ENCODE measurements around the gene ZNF792. TPM values are rescaled to one million over a fixed set of nuclear protein-coding genes. Genes with fewer than 3 reads are reported as not detected.

Gene ZNF792
- total RNA-seq, 1 donor from 2014 or later: 6.8 TPM

- H3K36me3 Mint-ChIP-seq (ENCODE audit: low read depth): peaks cover 60% of the 10 kb centered on the region
- H3K4me1 Mint-ChIP-seq (ENCODE audit: low read depth): peaks cover 22% of the 10 kb centered on the region
- peak overlapping the region; percentile 91 for H3K4me3 Mint-ChIP-seq
- H3K27me3 Mint-ChIP-seq (ENCODE audit: insufficient read depth): peaks cover 2% of the 10 kb centered on the region
- peaks cover 64% of the 10 kb centered on the region for H3K9me3 Mint-ChIP-seq
- intact Hi-C loops (cut with micrococcal nuclease): loop anchor here (5.0 kb wide), 2 partner anchors 40 to 190 kb away; partner anchors contain the start of genes GRAMD1A and ZNF599
- DNase-seq (ENCODE audit: low spot score): no peak
- peak overlapping the region; percentile 13 for H3K27ac Mint-ChIP-seq
Observed at GRCh38 chr19:34961775-34962686, 2.0 kb downstream of the ZNF792 start.

GRCh38 chr19:34960940-34961679, 2.9 kb downstream of the ZNF792 start:
- peaks cover 69% of the 10 kb centered on the region for H3K9me3 Mint-ChIP-seq
- intact Hi-C loops (cut with micrococcal nuclease): loop anchor here (5.0 kb wide), 2 partner anchors 41 to 189 kb away; partner anchors contain the start of genes GRAMD1A and ZNF599

GRCh38 chr19:34960103-34960805, 3.8 kb downstream of the ZNF792 start:
- Mint-ChIP-seq H3K27ac (no peak overlapping the region), H3K27me3 (ENCODE audit: insufficient read depth) (peaks cover 2% of the 10 kb centered on the region), H3K9me3 (peaks cover 72% of the 10 kb centered on the region), H3K4me1 (ENCODE audit: low read depth) (peaks cover 22% of the 10 kb centered on the region), H3K36me3 (ENCODE audit: low read depth) (peaks cover 74% of the 10 kb centered on the region), H3K4me3 (no peak overlapping the region)
- intact Hi-C loops (cut with micrococcal nuclease): loop anchor here (5.0 kb wide), 2 partner anchors 42 to 188 kb away; partner anchors contain the start of genes GRAMD1A and ZNF599
- DNase-seq (ENCODE audit: low spot score): no peak

More at GRCh38 chr19:34960940-34961679, 2.9 kb downstream of the ZNF792 start:
- H3K4me1 Mint-ChIP-seq (ENCODE audit: low read depth): peaks cover 22% of the 10 kb centered on the region
- peaks cover 67% of the 10 kb centered on the region for H3K36me3 Mint-ChIP-seq (ENCODE audit: low read depth)
- no peak for DNase-seq (ENCODE audit: low spot score)
- H3K4me3 Mint-ChIP-seq: no peak overlapping the region
- peaks cover 2% of the 10 kb centered on the region for H3K27me3 Mint-ChIP-seq (ENCODE audit: insufficient read depth)
- no peak overlapping the region for H3K27ac Mint-ChIP-seq

- H3K36me3 Mint-ChIP-seq (ENCODE audit: low read depth): peaks cover 79% of the 10 kb centered on the region
- peaks cover 78% of the 10 kb centered on the region for H3K9me3 Mint-ChIP-seq
- no peak overlapping the region for H3K27ac Mint-ChIP-seq
- H3K4me1 Mint-ChIP-seq (ENCODE audit: low read depth): peaks cover 22% of the 10 kb centered on the region
- no peak for DNase-seq (ENCODE audit: low spot score)
- intact Hi-C loops (cut with micrococcal nuclease): no loop called here
- no peak overlapping the region for H3K4me3 Mint-ChIP-seq
- H3K27me3 Mint-ChIP-seq (ENCODE audit: insufficient read depth): peaks cover 2% of the 10 kb centered on the region
Observed at GRCh38 chr19:34959021-34959420, 5.0 kb downstream of the ZNF792 start.

DNA sequence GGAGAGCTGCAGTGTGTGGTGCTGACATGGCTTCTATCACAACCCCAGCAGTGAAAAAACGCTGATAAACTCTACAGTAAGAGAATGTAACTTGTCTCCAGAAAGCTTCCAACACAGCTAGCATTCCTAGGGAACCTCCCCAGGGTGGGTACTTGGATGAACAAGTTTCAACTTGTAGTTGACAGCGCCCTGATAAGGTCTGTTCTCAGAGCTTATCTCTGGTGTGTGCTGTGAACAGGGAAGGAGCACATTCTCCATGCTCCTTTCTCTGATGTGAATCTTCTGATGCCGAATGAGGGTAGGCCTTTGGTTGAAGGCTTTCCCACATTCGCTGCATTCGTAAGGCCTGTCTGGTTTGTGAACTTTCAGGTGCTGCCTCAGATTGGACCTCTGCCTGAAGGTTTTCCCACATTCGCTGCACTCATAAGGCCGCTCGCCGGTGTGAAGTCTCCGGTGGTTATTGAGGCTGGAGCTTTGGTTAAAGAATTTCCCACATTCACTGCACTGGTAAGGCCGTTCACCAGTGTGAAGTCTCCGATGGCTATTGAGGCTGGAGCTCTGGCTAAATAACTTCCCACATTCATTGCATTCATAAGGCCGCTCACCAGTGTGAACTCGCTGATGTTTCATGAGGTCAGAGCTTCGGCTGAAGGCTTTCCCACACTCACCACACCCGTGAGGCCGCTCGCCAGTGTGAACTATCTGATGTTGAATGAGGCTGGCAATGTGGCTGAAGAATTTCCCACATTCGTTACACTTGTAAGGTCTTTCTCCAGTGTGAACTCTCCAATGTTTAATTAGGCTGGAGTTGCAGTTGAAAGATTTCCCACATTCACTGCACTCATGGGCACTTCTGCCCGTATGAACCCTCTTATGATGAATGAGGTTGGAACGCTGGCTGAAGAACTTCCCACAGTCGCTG, 5.9 kb downstream of the ZNF792 start:
- Mint-ChIP-seq H3K9me3 (peaks cover 85% of the 10 kb centered on the region), H3K27ac (no peak overlapping the region), H3K27me3 (ENCODE audit: insufficient read depth) (peaks cover 2% of the 10 kb centered on the region), H3K36me3 (ENCODE audit: low read depth) (peaks cover 82% of the 10 kb centered on the region), H3K4me1 (ENCODE audit: low read depth) (peaks cover 19% of the 10 kb centered on the region), H3K4me3 (no peak overlapping the region)
- DNase-seq (ENCODE audit: low spot score): no peak
- intact Hi-C loops (cut with micrococcal nuclease): no loop called here

DNA sequence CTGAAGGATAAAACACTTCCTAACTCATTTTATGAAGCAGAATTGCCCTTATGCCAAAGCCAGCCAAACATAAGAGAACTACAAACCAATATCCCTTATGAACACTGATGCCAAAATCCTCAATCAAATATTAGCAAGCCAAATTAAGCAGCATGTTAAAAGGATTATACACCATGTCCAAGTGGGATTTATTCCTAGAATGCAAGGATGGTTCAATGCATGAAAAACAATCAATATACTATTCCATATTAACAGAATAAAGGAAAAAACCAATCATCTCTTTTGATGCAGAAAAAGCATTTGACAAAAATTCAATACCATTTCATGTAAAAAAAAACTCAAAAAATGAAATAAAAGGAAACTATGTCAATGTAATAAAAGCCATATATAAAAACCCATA, 10.9 kb downstream of the ZNF792 start:
- intact Hi-C loops (cut with micrococcal nuclease): no loop called here
- Mint-ChIP-seq H3K27me3 (ENCODE audit: insufficient read depth) (no peaks in the 10 kb centered on the region), H3K27ac (no peak overlapping the region), H3K9me3 (peaks cover 74% of the 10 kb centered on the region), H3K36me3 (ENCODE audit: low read depth) (peaks cover 53% of the 10 kb centered on the region), H3K4me3 (no peak overlapping the region), H3K4me1 (ENCODE audit: low read depth) (no peaks in the 10 kb centered on the region)
- no peak for DNase-seq (ENCODE audit: low spot score)

DNA sequence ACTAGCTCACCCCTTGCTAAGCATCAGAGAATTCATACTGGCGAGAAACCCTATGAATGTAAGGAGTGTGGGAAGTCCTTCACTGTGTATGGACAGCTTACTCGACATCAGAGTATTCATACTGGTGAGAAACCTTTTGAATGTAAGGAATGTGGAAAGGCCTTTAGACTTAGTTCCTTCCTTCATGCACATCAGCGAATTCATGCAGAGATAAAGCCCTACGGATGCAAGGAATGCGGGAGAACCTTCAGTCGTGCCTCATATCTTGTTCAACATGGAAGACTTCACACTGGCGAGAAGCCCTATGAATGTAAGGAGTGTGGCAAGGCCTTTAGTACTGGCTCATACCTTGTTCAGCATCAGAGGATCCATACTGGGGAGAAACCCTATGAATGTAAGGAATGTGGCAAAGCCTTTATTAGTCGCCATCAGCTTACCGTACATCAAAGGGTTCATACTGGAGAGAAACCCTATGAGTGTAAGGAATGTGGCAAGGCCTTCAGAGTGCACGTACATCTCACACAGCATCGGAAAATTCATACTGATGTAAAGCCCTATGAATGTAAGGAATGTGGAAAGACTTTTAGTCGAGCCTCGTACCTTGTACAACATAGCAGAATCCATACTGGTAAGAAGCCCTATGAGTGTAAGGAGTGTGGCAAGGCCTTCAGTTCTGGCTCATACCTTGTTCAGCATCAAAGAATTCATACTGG, 20.0 kb downstream of the ZNF792 start:
- Mint-ChIP-seq H3K27me3 (ENCODE audit: insufficient read depth) (no peaks in the 10 kb centered on the region), H3K4me3 (no peak overlapping the region), H3K36me3 (ENCODE audit: low read depth) (peaks cover 38% of the 10 kb centered on the region), H3K27ac (no peak overlapping the region), H3K9me3 (peaks cover 69% of the 10 kb centered on the region), H3K4me1 (ENCODE audit: low read depth) (no peaks in the 10 kb centered on the region)
- DNase-seq (ENCODE audit: low spot score): no peak
- intact Hi-C loops (cut with micrococcal nuclease): no loop called here

DNA sequence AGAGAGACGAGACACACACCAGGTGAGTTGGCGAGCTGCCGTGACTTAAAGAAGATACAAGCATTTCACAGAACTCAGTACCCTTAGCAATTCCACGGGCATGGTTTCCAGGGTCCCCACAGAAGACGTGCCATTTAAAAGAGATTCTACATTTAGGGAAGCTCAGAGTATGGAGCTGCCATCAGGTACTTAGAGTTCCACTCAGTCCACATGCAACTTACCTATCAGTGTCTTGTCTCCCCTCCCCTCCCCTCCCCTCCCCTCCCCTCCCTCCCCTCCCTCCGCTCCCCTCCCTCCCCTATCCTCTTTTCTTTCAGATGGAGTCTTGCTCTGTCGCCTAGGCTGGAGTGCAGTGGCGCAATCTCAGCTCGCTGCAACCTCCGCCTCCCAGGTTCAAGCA, 25.1 kb downstream of the ZNF792 start:
- no peaks in the 10 kb centered on the region for H3K4me1 Mint-ChIP-seq (ENCODE audit: low read depth)
- no peaks in the 10 kb centered on the region for H3K27me3 Mint-ChIP-seq (ENCODE audit: insufficient read depth)
- no peak overlapping the region for H3K27ac Mint-ChIP-seq
- intact Hi-C loops (cut with micrococcal nuclease): no loop called here
- no peak for DNase-seq (ENCODE audit: low spot score)
- H3K4me3 Mint-ChIP-seq: no peak overlapping the region
- H3K36me3 Mint-ChIP-seq (ENCODE audit: low read depth): peaks cover 35% of the 10 kb centered on the region
- peaks cover 48% of the 10 kb centered on the region for H3K9me3 Mint-ChIP-seq

DNA sequence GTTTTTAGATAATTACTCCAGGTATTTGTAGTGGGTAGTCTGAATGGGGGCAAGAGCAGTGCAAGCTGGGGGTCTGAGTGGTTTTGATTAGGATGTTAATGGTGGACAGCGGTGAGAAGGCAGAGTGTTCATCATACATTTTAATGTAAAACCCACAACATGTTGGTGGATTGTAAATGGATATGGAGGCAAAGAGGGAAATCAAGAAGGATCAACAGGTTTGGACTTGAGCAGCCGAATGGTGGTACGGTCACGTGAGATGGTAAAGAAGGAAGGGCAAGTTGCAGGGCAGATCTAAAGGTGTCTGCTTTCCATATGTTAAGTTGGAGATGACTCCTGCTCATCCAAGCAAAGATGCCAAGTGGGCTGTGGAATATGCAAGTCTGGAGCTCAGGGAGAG, 27.8 kb downstream of the ZNF792 start:
- no peaks in the 10 kb centered on the region for H3K27me3 Mint-ChIP-seq (ENCODE audit: insufficient read depth)
- no peak for DNase-seq (ENCODE audit: low spot score)
- H3K36me3 Mint-ChIP-seq (ENCODE audit: low read depth): peaks cover 34% of the 10 kb centered on the region
- no peak overlapping the region for H3K4me3 Mint-ChIP-seq
- intact Hi-C loops (cut with micrococcal nuclease): no loop called here
- peaks cover 25% of the 10 kb centered on the region for H3K9me3 Mint-ChIP-seq
- H3K4me1 Mint-ChIP-seq (ENCODE audit: low read depth): no peaks in the 10 kb centered on the region
- H3K27ac Mint-ChIP-seq: no peak overlapping the region

- Mint-ChIP-seq H3K4me3 (no peak overlapping the region), H3K9me3 (peaks cover 15% of the 10 kb centered on the region), H3K4me1 (ENCODE audit: low read depth) (peaks cover 4% of the 10 kb centered on the region), H3K36me3 (ENCODE audit: low read depth) (peaks cover 34% of the 10 kb centered on the region), H3K27ac (no peak overlapping the region), H3K27me3 (ENCODE audit: insufficient read depth) (no peaks in the 10 kb centered on the region)
- intact Hi-C loops (cut with micrococcal nuclease): no loop called here
- no peak for DNase-seq (ENCODE audit: low spot score)
Observed at GRCh38 chr19:34932494-34932893, 31.5 kb downstream of the ZNF792 start.

- peak within 1 kb of the TSS; percentile 55 for H3K27ac Mint-ChIP-seq
- H3K4me1 Mint-ChIP-seq (ENCODE audit: low read depth): peaks cover 13% of the 10 kb centered on the region
- no peaks in the 10 kb centered on the region for H3K27me3 Mint-ChIP-seq (ENCODE audit: insufficient read depth)
- peak within 1 kb of the TSS; percentile 90 for H3K4me3 Mint-ChIP-seq
- H3K36me3 Mint-ChIP-seq (ENCODE audit: low read depth): peaks cover 11% of the 10 kb centered on the region
- intact Hi-C loops (cut with micrococcal nuclease): no loop called here
- peak; percentile 64 for DNase-seq (ENCODE audit: low spot score)
- H3K9me3 Mint-ChIP-seq: no peaks in the 10 kb centered on the region
Observed at GRCh38 chr19:34926685-34927375, 37.2 kb downstream of the ZNF792 start, which contains the start of gene ZNF30. ZNF30 (plus strand) TSS chr19:34926903; CDS start chr19:34929948, 3,045 bp downstream.

All from activated T-helper 1 cell treated with anti-CD3 and anti-CD28 coated beads, Interleukin-12 subunit alpha, Interleukin-12 subunit beta, Interleukin-2, Interleukin-4 antibody, amounts not matched to agents 30 ng/mL and 10 ng/mL and 1 ng/mL, durations not matched to agents 14 hours and 24 hours and 36 hours (primary cell).